ENCODE measurements around the gene MPP2. TPM values are rescaled to one million over a fixed set of nuclear protein-coding genes. Genes with fewer than 3 reads are reported as not detected.

The MPP2 gene
- total RNA-seq = 5.4 and 6.4 TPM in 2 replicates
- long read RNA-seq, partial matches to known transcripts = 0 of 1 reads
- long read RNA-seq, other reads (novel, unspliced or antisense) = 1 of 1 reads

GRCh38 chr17:43907425-43907981 lies at the start of gene MPP2:
Gene MPP2, minus strand, starts transcription at chr17:43907536. Its CDS starts 3,076 bp downstream, at chr17:43904460.
- peaks cover 64% of the 10 kb centered on the region for H3K27me3 Mint-ChIP-seq
- H3K27ac Mint-ChIP-seq = no peak within 1 kb of the TSS
- H3K9me3 Mint-ChIP-seq (ENCODE audit: low read depth) = no peaks in the 10 kb centered on the region
- no peaks in the 10 kb centered on the region for H3K36me3 Mint-ChIP-seq (ENCODE audit: insufficient read depth)
- TF ChIP-seq CTCF (IDR thresholded peaks at IDR 0.05; ENCODE audit: unreplicated experiment) = peak; percentile 20
- H3K4me3 Mint-ChIP-seq (ENCODE audit: low read depth) = peak within 1 kb of the TSS; percentile 71
- peak; percentile 72 for DNase-seq (ENCODE audit: low spot score, unreplicated experiment)
- H3K4me1 Mint-ChIP-seq (ENCODE audit: low read depth) = peaks cover 5% of the 10 kb centered on the region

- peaks cover 51% of the 10 kb centered on the region for H3K27me3 Mint-ChIP-seq
- H3K27ac Mint-ChIP-seq = no peak overlapping the region
- no peak for DNase-seq (ENCODE audit: low spot score, unreplicated experiment)
- H3K4me3 Mint-ChIP-seq (ENCODE audit: low read depth) = no peak overlapping the region
- no peak for TF ChIP-seq CTCF (IDR thresholded peaks at IDR 0.05; ENCODE audit: unreplicated experiment)
- no peaks in the 10 kb centered on the region for H3K36me3 Mint-ChIP-seq (ENCODE audit: insufficient read depth)
- H3K4me1 Mint-ChIP-seq (ENCODE audit: low read depth) = peaks cover 3% of the 10 kb centered on the region
- H3K9me3 Mint-ChIP-seq (ENCODE audit: low read depth) = no peaks in the 10 kb centered on the region
These were observed 48.9 kb upstream of the MPP2 start for GRCh38 chr17:43956222-43956621.

GRCh38 chr17:43953746-43954145 lies 46.4 kb upstream of the MPP2 start, which contains the start of gene PYY:
Gene PYY, minus strand, starts transcription at chr17:43953940. Its CDS starts 457 bp downstream, at chr17:43953483.
- peak within 1 kb of the TSS; percentile 61 for H3K4me3 Mint-ChIP-seq (ENCODE audit: low read depth)
- no peaks in the 10 kb centered on the region for H3K36me3 Mint-ChIP-seq (ENCODE audit: insufficient read depth)
- peaks cover 3% of the 10 kb centered on the region for H3K4me1 Mint-ChIP-seq (ENCODE audit: low read depth)
- no peak within 1 kb of the TSS for H3K27ac Mint-ChIP-seq
- no peaks in the 10 kb centered on the region for H3K9me3 Mint-ChIP-seq (ENCODE audit: low read depth)
- no peak for TF ChIP-seq CTCF (IDR thresholded peaks at IDR 0.05; ENCODE audit: unreplicated experiment)
- no peak for DNase-seq (ENCODE audit: low spot score, unreplicated experiment)
- peaks cover 74% of the 10 kb centered on the region for H3K27me3 Mint-ChIP-seq

- H3K27me3 Mint-ChIP-seq = peaks cover 74% of the 10 kb centered on the region
These were observed 45.7 kb upstream of the MPP2 start for GRCh38 chr17:43952724-43953666.

More at GRCh38 chr17:43952724-43953666, 45.7 kb upstream of the MPP2 start:
- peak overlapping the region; percentile 61 for H3K4me3 Mint-ChIP-seq (ENCODE audit: low read depth)
- H3K4me1 Mint-ChIP-seq (ENCODE audit: low read depth) = peaks cover 3% of the 10 kb centered on the region
- DNase-seq (ENCODE audit: low spot score, unreplicated experiment) = no peak
- H3K27ac Mint-ChIP-seq = peak overlapping the region; percentile 62
- no peaks in the 10 kb centered on the region for H3K36me3 Mint-ChIP-seq (ENCODE audit: insufficient read depth)
- no peaks in the 10 kb centered on the region for H3K9me3 Mint-ChIP-seq (ENCODE audit: low read depth)
- TF ChIP-seq CTCF (IDR thresholded peaks at IDR 0.05; ENCODE audit: unreplicated experiment) = no peak

Measured in progenitor cell of endocrine pancreas (in vitro differentiated cells).